ENCODE measurements around the gene LCAT.

Gene LCAT

DNA sequence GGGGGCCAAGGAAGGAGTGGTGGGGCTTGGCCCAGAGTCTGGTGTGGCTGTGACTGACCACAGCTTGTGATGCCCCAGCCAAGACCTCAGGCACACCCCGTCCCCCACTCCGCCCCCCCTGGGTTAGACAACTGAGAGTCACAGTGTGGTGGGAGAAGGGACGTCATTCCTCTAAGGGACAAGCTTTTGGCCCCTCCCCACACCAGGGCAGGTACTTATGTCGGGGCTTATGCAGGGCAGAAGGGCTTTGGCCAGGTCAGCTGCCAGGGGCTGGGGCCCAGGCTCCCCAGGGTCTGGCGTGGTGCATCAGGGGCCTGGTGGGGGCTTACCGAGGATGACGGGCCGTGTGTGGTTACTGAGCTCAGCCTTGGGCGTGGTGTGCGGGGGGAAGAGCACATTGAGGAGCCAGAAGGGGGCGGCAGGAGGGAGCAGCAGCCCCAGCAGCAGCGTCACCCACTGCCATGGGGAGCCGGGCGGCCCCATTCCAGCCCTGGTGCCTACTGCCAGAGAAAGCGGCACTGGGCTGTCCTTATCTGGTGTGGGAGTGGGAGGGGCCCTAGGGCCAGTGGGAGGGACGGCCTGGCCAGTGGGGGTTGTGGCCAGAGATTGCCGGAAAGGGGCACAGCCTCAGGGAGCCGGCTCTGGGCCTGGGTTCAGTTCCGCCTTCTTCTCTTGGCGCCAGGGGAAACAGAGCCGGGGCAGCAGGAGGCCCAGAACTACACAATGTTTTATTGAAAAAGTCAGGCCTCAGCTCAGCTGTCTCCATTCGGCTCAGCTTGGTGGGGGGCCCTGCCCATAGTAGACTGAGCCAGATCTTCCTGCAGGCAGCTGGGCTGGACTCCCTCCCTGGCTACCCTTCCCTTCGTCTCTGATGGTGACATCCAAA, at the start of gene LCAT:
TSS of gene LCAT (minus strand) at position 502 of the 886 bp plus-strand sequence. CDS start at position 483, 19 bp downstream.
- Mint-ChIP-seq H3K27ac (peak within 1 kb of the TSS; percentile 58), H3K36me3 (peaks cover 16% of the 10 kb centered on the region), H3K4me1 (peaks cover 33% of the 10 kb centered on the region), H3K9me3 (no peaks in the 10 kb centered on the region), H3K4me3 (no peak within 1 kb of the TSS), H3K27me3 (no peaks in the 10 kb centered on the region)
- DNase-seq, result no peak
- CTCF ChIA-PET, result no interaction called here

- peaks cover 9% of the 10 kb centered on the region for H3K36me3 Mint-ChIP-seq
- peak overlapping the region; percentile 96 for H3K27ac Mint-ChIP-seq
- H3K27me3 Mint-ChIP-seq, result no peaks in the 10 kb centered on the region
- H3K9me3 Mint-ChIP-seq, result peaks cover 5% of the 10 kb centered on the region
- peak; percentile 88 for DNase-seq
- peaks cover 41% of the 10 kb centered on the region for H3K4me1 Mint-ChIP-seq
- CTCF ChIA-PET, result interaction anchor here (0.6 to 8.2 kb wide), 11 partner anchors 9 to 77 kb away, joined by 3 to 61 read pairs (median 3); no protein-coding TSS in a partner anchor
- peak overlapping the region; percentile 78 for H3K4me3 Mint-ChIP-seq
Measured at GRCh38 chr16:67993207-67994039, 49.5 kb upstream of the LCAT start.

GRCh38 chr16:67992661-67993206, 48.8 kb upstream of the LCAT start:
- CTCF ChIA-PET, result interaction anchor here (0.6 to 8.2 kb wide), 4 partner anchors 13 to 472 kb away, joined by 3 to 61 read pairs (median 3); no protein-coding TSS in a partner anchor

GRCh38 chr16:67990018-67990386, 46.1 kb upstream of the LCAT start:
- Mint-ChIP-seq H3K9me3 (no peaks in the 10 kb centered on the region), H3K4me1 (peaks cover 24% of the 10 kb centered on the region), H3K36me3 (peaks cover 2% of the 10 kb centered on the region), H3K27me3 (no peaks in the 10 kb centered on the region), H3K27ac (no peak overlapping the region), H3K4me3 (no peak overlapping the region)
- no peak for DNase-seq
- CTCF ChIA-PET, result interaction anchor here (0.7 to 8.2 kb wide), 5 partner anchors 9 to 89 kb away, joined by 3 to 61 read pairs (median 3); partner anchors contain the start of gene DPEP2

More at GRCh38 chr16:67992661-67993206, 48.8 kb upstream of the LCAT start:
- H3K36me3 Mint-ChIP-seq, result peaks cover 9% of the 10 kb centered on the region
- H3K9me3 Mint-ChIP-seq, result peaks cover 3% of the 10 kb centered on the region
- no peak for DNase-seq
- H3K27ac Mint-ChIP-seq, result peak overlapping the region; percentile 42
- H3K4me3 Mint-ChIP-seq, result no peak overlapping the region
- H3K4me1 Mint-ChIP-seq, result peaks cover 41% of the 10 kb centered on the region
- H3K27me3 Mint-ChIP-seq, result no peaks in the 10 kb centered on the region

GRCh38 chr16:67989322-67990017, 45.5 kb upstream of the LCAT start:
- no peaks in the 10 kb centered on the region for H3K27me3 Mint-ChIP-seq
- no peak overlapping the region for H3K27ac Mint-ChIP-seq
- H3K4me3 Mint-ChIP-seq, result no peak overlapping the region
- H3K4me1 Mint-ChIP-seq, result peaks cover 25% of the 10 kb centered on the region
- H3K9me3 Mint-ChIP-seq, result no peaks in the 10 kb centered on the region
- H3K36me3 Mint-ChIP-seq, result no peaks in the 10 kb centered on the region
- DNase-seq, result no peak
- CTCF ChIA-PET, result interaction anchor here (0.7 to 8.2 kb wide), 6 partner anchors 8 to 90 kb away, joined by 3 to 61 read pairs (median 4); partner anchors contain the start of gene DPEP2

GRCh38 chr16:67988675-67989074, 44.8 kb upstream of the LCAT start:
- Mint-ChIP-seq H3K27me3 (no peaks in the 10 kb centered on the region), H3K4me3 (no peak overlapping the region), H3K9me3 (no peaks in the 10 kb centered on the region), H3K36me3 (no peaks in the 10 kb centered on the region), H3K4me1 (peaks cover 28% of the 10 kb centered on the region), H3K27ac (no peak overlapping the region)
- CTCF ChIA-PET, result interaction anchor here (1.5 to 8.2 kb wide), 3 partner anchors 10 to 52 kb away, joined by 5 to 61 read pairs (median 8); partner anchors contain the start of gene DPEP2
- DNase-seq, result no peak

DNA sequence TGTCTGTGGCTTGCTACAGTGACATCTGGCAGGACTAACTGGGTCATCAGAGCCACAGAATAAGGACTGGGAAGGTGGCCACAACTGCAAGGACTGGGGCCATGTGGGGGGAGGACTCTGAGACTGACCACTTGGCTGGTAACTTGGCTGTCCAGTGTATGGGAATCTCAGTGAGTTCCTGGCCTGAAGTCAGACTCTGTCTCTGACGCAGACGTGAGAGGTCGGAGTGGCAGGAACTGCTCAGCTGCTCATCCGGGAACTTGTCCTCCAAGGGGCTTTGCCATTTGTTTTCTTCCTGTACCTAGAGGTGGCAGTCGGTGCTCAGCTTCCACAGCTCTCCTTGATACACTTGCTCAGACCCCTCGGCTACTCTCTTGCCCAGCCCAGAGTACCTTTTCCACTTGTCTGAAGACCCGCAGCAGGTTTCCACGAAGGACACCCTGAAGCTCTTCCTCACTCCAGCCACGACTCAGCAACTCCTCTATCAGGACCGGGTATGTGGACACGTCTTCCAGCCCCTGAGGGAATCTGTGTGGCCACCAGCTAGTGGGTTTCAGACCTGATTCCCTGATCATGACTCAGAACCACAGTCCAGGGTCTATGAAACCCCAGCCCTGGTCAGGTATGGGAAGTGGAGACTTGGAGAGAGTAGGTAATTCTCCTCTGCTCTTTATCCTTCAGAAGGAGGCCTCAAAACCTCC, 43.7 kb upstream of the LCAT start:
- DNase-seq, result no peak
- H3K27ac Mint-ChIP-seq, result no peak overlapping the region
- H3K36me3 Mint-ChIP-seq, result no peaks in the 10 kb centered on the region
- H3K27me3 Mint-ChIP-seq, result no peaks in the 10 kb centered on the region
- CTCF ChIA-PET, result interaction anchor here (3.1 to 8.2 kb wide), 2 partner anchors 11 to 53 kb away, joined by 8 to 61 read pairs; partner anchors contain the start of gene DPEP2
- no peak overlapping the region for H3K4me3 Mint-ChIP-seq
- no peaks in the 10 kb centered on the region for H3K9me3 Mint-ChIP-seq
- peaks cover 31% of the 10 kb centered on the region for H3K4me1 Mint-ChIP-seq

- no peak for DNase-seq
- CTCF ChIA-PET, result no interaction called here
- H3K36me3 Mint-ChIP-seq, result no peaks in the 10 kb centered on the region
- H3K9me3 Mint-ChIP-seq, result no peaks in the 10 kb centered on the region
- no peaks in the 10 kb centered on the region for H3K27me3 Mint-ChIP-seq
- peaks cover 27% of the 10 kb centered on the region for H3K4me1 Mint-ChIP-seq
- no peak overlapping the region for H3K4me3 Mint-ChIP-seq
- H3K27ac Mint-ChIP-seq, result no peak overlapping the region
Measured at GRCh38 chr16:67986949-67987348, 43.0 kb upstream of the LCAT start.

DNA sequence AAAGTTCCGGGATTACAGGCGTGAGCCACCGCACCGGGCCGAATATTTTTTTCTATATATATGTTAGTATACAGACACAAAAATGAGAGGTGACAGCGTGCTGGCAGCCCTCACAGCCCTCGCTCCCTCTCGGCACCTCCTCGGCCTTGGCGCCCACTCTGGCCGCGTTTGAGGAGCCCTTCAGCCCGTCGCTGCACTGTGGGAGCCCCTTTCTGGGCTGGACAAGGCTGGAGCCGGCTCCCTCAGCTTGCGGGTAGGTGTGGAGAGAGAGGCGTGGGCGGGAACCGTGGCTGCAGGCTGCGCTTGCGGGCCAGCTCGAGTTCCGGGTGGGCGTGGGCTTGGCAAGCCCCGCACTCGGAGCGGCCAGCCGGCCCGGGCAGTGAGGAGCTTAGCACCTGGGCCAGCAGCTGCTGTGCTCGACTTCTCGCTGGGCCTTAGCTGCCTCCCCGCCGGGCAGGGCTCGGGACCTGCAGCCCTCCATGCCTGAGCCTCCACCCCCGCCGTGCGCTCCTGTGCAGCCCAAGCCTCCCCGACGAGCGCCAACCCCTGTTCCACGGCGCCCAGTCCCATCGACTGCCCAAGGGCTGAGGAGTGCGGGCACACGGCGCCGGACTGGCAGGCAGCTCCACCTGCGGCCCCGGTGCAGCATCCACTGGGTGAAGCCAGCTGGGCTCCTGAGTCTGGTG, 38.2 kb upstream of the LCAT start:
- CTCF ChIA-PET, result interaction anchor here (1.1 to 2.1 kb wide), 6 partner anchors 12 to 98 kb away, joined by 3 to 8 read pairs (median 4); partner anchors contain the start of genes NRN1L and PSMB10
- no peak overlapping the region for H3K27ac Mint-ChIP-seq
- H3K4me1 Mint-ChIP-seq, result peaks cover 26% of the 10 kb centered on the region

GRCh38 chr16:67979955-67980678, 36.2 kb upstream of the LCAT start, which contains the start of gene DPEP3:
TSS of gene DPEP3 (minus strand) at chr16:67980499. CDS start at chr16:67980380, 119 bp downstream.
- Mint-ChIP-seq H3K9me3 (no peaks in the 10 kb centered on the region), H3K4me3 (no peak within 1 kb of the TSS), H3K27me3 (peaks cover 40% of the 10 kb centered on the region), H3K4me1 (peaks cover 26% of the 10 kb centered on the region), H3K36me3 (no peaks in the 10 kb centered on the region), H3K27ac (no peak within 1 kb of the TSS)
- CTCF ChIA-PET, result interaction anchor here (0.8 to 2.1 kb wide), 7 partner anchors 10 to 159 kb away, joined by 3 to 8 read pairs (median 3); no protein-coding TSS in a partner anchor
- no peak for DNase-seq

More for the DNA sequence above, 38.2 kb upstream of the LCAT start:
- H3K4me3 Mint-ChIP-seq, result no peak overlapping the region
- no peaks in the 10 kb centered on the region for H3K36me3 Mint-ChIP-seq
- no peak for DNase-seq
- no peaks in the 10 kb centered on the region for H3K9me3 Mint-ChIP-seq
- H3K27me3 Mint-ChIP-seq, result peaks cover 20% of the 10 kb centered on the region

DNA sequence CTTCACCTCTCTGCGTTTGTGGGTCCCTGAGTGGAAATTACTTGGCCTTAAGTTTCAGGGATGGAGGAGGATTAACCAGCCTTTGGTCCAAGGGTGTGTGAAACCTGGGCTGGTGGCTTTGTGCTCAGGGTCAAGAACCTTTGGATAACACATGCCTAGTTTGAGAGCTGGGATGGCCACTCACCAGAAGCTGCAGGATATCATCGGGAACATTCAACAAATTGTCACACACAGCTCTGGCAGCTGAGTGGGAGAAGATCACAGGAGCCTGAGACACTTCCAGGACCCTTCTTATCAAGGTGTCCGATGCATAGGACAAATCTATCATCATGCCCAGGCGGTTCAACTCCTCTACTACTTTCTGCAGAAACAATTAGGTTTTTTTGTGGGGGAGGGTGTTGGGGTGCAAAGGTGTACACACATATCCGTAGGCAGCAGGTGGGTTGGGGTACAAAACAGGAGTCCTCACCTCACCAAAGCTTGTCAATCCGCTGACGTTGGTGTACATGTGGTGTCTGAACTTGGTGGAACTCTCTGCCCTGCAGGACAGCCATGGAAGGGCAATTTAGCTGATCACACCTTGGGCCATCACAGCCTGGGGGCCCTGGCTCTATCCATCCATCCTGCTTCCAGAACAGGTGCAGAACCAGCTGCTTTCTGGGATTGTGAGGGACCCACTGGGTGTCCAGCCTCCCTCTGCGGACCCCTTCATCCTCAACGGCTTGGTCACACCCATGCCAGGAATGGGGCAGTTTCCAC, 33.7 kb upstream of the LCAT start:
- peaks cover under 1% of the 10 kb centered on the region for H3K4me1 Mint-ChIP-seq
- CTCF ChIA-PET, result interaction anchor here (0.9 to 1.4 kb wide), 2 partner anchors 8 to 16 kb away, joined by 3 read pairs; no protein-coding TSS in a partner anchor
- H3K36me3 Mint-ChIP-seq, result no peaks in the 10 kb centered on the region
- no peak overlapping the region for H3K4me3 Mint-ChIP-seq
- H3K9me3 Mint-ChIP-seq, result no peaks in the 10 kb centered on the region
- H3K27me3 Mint-ChIP-seq, result peaks cover 52% of the 10 kb centered on the region
- DNase-seq, result no peak
- no peak overlapping the region for H3K27ac Mint-ChIP-seq

Measured in activated naive CD4-positive, alpha-beta T cell treated with anti-CD3 and anti-CD28 coated beads, Interleukin-2, amount 10 ng/mL, durations not matched to agents 7 days and 5 days (primary cell).